NOMO-1 treated with dmso at 0.1 percent for 144 hours (cell line): ENCODE measurements around the gene PRKG1.
"Not testable (repeated sequence)": the region's sequence is repeated elsewhere in the genome, so short reads cannot be mapped to it uniquely, and the experiment has no call there.

Source experiments
- DNase-seq: peaks from one replicate; lab custom pipeline; 2025; ENCODE audit not compliant: unreplicated experiment; lab: John Stamatoyannopoulos, UW

Gene PRKG1

GRCh38 chr10:51313773-51314478 is 239.6 kb downstream of the PRKG1 start:
- DNase-seq: no peak

GRCh38 chr10:51314481-51314880 is 240.2 kb downstream of the PRKG1 start:
- no peak for DNase-seq

DNA sequence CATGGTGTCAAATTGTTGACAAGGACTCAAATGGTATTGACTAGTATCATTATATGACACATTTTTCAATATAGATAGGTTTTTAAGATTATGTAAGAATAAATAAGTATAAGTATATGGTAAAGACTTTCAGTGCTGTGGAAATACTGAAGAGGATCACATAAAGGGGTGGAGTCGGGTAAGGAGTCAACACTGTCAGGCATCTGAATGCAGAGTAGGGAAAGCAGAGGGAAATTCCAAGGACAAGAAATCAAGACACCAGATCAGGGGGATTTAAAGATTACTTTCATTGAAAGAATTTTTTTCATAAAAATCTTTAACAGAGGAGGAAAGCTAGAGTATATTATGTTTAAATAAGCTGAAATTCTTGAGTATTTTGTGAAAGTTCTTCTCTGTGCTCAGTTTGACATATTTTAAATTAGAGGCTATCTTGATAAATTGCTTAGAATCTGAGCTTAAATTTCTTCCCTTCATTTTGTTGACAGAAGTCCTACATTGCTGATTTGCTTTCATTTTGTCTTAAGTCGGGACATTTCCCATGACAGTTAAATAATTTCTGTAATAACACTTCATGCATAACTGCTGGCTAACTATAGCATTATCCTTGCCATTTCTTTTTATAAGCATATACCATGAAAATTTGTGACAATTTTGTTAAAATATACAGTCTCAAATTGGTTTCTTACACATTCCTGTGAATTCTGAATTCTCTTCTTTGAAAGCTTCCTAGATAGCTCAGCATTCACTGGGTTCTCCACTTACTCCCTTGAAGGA is 244.3 kb downstream of the PRKG1 start:
- DNase-seq: no peak

GRCh38 chr10:51319173-51319435 is 244.8 kb downstream of the PRKG1 start:
- no peak for DNase-seq

DNA sequence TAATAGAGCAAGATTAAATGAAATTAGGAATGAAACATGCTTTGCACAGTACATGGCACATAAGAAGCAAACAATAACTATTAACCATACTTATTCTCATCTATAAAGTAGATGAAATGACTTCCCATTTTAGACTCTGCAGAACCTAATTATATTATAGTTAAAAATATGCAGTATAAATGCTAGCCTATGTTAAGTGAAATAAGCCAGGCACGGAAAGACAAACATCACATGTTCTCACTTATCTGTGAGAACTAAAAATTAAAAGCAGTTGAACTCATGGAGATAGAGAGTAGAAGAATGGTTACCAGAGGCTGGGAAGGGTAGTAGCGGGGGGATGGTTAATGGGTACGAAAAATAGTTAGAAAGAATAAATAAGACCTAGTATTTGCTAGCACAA is 247.0 kb downstream of the PRKG1 start:
- no peak for DNase-seq

- DNase-seq: no peak
These were observed 247.7 kb downstream of the PRKG1 start for GRCh38 chr10:51321980-51322379.

DNA sequence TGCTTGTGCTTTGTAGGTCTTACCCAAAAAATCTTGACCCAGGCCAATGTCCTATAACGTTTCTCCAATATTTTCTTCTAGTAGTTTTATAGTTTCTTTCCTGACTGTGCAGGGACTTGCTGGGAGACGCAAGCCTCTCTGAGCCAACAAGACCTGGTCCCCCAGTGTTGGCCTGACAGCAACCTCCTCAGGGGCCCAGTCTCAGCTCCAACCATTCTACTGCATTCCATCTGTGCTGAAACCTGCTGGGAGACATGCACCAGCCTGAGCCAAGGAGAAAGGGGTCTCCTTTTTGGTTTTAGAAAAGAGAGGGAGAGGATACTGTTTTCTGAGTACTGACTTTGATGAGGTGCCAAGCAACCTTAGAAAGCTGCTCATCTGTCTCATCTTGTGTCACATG is 251.4 kb downstream of the PRKG1 start:
- DNase-seq: no peak

DNA sequence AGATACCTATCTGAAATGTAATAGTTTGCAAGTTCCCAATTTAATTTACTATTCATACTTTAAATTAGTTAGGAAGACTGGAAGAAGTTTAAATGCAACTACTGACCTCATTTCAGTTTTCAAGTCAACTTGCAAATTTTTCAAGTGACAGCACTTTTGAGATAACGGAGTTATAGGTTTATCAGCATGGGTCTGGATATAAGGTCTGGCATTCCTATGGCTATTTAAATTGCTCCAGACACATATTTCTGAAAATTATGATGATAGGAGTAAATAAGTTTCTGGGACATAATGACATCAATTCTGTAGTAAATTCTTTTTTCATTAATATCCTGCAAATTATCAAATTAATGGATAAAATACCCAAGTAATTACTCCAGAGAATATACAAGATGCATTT is 251.9 kb downstream of the PRKG1 start:
- no peak for DNase-seq

GRCh38 chr10:51327432-51327831 is 253.1 kb downstream of the PRKG1 start:
- DNase-seq: no peak

- DNase-seq: no peak
These were observed 266.1 kb downstream of the PRKG1 start for GRCh38 chr10:51340366-51340765.

DNA sequence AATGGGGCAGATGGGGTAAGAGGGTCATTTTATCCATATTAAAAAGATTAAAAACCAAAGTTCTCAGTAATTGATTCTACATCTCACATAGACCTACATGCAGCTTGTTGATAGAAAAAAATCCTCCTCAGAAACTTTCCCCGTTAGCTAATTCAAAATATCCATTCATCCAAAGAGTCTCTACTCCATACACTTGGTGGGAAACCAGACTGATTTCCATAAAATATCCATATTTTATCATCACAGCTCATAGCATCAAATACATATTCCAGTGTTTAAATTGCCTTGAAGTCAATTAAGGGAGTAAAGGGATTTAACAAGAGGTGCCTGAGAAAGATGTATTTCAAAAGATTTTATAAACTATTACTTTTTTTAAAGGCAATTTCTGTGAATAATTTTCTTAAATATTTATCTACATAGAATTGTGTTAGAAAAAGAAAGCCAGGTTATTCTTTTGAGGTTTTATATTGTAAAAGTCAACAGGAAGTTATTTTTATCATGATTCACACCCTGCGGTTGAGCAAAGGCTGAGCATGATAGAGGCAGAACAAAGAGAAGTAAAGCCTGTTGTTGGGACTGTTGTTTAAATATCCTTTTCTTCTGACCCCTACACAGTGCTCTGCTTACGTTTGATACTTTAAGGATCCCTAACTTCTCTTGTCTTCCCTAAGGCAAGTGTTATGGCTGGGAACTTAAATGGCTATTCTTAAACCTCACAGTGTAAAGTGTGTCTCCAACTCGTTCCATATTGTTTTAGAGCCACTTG is 266.7 kb downstream of the PRKG1 start:
- DNase-seq: no peak

DNA sequence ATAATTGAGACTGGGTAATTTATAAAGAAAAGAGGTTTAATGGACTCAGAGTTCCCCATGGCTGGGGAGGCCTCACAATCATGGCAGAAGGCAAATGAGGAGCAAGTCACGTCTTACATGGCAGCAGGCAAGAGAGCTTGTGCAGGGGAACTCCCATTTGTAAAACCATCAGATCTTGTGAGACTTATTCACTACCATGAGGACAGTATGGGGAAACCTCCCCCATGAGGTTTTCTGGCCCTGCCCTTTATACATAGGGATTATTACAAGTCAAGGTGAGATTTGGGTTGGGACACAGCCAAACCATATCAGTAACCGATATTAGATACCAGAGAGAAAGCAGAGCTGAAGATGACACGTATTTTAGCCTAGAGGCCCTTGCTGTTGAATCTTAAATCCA is 267.5 kb downstream of the PRKG1 start:
- not testable (repeated sequence) for DNase-seq

DNA sequence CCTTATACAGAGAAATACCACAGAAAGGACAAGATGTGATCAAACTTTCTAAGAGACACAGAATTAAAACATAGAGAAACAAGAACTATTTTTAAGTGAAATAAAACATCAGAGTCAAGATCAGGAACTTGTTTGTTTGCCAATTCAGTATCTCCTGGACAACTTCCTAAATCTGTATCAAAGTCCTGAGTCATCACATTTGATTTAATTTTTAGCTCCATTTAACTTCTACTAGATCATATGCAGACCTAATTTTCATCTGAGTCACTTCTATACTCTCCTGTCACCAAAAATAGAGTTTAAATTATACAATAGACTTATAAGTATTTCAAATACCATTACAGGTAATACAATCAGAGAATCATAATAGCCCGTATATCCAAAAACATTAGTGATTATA is 268.1 kb downstream of the PRKG1 start:
- DNase-seq: no peak

- DNase-seq: no peak
These were observed 269.1 kb downstream of the PRKG1 start for GRCh38 chr10:51343391-51343790.

- no peak for DNase-seq
These were observed 270.1 kb downstream of the PRKG1 start for GRCh38 chr10:51344371-51344770.

DNA sequence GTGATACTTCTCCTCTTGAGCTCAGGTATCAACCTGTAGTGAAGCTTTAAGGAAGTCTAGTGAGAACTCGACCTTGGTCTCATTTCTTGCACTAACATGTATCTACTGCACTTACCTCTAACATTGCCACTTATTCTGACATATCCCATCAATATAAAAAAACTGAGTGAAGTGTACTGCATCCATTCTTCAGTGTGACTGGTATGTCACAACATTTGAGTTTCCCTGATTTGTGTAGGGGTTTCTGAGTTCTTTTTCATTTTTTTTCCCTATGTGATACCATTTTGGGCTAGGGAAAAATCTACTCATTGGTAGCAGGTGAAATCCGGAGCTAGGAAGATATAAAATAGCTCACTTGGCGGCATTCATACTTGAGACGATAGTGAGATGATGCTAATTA is 274.3 kb downstream of the PRKG1 start:
- DNase-seq: no peak

- DNase-seq: no peak
These were observed 282.9 kb downstream of the PRKG1 start for GRCh38 chr10:51357170-51357569.

GRCh38 chr10:51358227-51358626 is 283.9 kb downstream of the PRKG1 start:
- DNase-seq: no peak

- DNase-seq: no peak
These were observed 289.1 kb downstream of the PRKG1 start for GRCh38 chr10:51363415-51363814.

DNA sequence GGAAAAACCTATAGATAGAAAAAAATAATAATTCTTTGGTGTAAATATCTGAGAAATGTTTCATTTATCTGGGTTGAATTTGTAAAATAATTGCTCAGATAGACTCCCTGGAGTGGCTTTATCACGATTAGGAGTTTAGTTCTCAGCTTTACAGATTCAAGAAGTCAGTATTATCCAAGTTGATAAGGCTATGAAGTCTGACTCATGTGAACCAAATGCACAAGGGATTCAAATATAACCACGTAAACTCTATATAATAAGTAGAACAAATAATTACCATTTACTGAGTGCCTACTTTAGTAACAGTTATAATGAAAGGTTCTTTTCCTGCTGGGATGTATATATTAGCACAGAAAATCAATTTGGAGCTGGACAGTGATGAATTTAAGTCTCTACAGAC is 290.4 kb downstream of the PRKG1 start:
- no peak for DNase-seq

DNA sequence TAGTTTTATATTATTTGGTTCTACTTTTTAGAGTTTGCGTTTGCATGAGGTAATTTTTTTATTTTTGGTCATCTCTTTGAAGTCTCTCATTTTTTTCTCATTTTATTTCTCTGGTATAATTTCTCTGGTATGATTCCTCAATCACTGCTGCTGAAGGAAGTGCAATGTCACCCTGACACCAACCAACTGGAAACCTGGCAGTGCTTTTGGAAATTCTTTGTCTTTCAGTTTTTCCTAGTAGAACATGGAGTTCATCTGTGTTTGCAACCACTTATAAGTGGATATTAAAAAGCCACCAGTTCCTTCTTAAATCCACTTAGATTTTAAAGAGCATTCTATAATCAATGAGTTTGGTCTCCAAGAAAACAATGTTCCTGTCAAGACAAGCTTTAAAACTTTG is 291.8 kb downstream of the PRKG1 start:
- DNase-seq: no peak

DNA sequence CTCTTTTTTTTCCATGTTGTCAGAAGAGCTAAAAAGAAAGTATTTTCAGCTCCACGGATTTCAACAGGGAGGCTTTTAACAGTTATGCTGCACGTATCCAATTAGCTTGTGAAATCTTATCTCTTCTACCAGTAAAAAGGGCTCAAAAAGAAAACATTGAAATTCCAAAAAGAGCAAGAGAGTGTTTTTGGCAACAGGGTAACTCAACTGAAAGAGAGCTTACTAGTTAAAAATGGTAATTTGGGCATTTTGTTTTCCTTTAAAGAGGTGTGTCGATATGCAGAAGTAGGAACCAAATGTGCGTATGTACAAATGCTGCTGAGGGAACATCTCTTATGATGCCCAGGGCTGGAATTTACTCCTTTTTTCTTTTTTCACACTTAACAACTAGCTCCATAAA is 292.8 kb downstream of the PRKG1 start:
- DNase-seq: no peak
